ENCODE measurements around the gene MUC5B. TPM values are rescaled to one million over a fixed set of nuclear protein-coding genes. Genes with fewer than 3 reads are reported as not detected.

MUC5B gene
- total RNA-seq, 1 donor from 2014 or later: not detected

DNA sequence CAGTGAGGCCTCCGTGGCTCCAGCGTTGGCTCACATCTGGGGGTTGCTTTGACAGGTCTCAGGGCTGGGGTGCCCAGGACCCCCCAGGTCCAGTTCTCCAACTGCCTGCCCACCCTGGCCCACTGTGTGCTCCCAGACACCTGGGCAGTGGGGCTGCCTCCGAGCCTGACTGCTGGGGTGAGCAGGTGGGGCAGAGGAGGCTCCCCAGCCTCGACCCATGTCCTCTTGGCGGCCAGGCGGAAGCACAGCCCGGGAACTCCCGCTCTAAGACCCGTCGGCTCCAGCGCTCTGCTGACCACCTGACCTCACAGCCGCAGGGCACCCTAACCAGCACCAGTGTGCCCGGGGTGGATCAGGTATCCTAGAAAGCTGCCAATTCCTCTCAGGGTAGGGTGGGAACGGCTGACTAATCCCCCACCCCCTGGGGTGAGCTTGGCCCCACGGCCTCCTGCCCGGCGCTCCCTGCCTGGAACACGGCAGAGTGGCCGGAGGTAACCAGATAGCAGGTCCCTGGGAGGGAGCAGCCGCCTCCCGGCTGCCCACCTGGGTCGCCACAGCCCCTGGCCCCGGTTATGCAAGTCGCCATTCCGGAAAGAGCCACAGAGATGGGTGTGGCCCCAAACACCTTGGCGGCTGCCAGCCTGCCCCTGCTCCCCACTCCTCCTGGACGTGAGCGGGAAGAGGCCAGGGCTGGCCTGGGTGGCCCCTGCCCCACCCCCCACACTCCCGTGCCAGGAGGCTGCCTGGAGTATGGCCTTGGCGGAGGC, 19.2 kb upstream of the MUC5B start:
- Mint-ChIP-seq H3K4me1 (no peaks in the 10 kb centered on the region), H3K4me3 (no peak overlapping the region), H3K27me3 (ENCODE audit: insufficient read depth, low read depth) (no peaks in the 10 kb centered on the region), H3K27ac (no peak overlapping the region), H3K36me3 (no peaks in the 10 kb centered on the region), H3K9me3 (no peaks in the 10 kb centered on the region)
- peak overlapping the region; percentile 80 for H2AFZ ChIP-seq (replicated peaks)
- no peaks in the 10 kb centered on the region for H3K36me3 ChIP-seq
- no peak overlapping the region for H3K4me2 ChIP-seq
- no peaks in the 10 kb centered on the region for H3K27me3 ChIP-seq
- H3K4me3 ChIP-seq: no peak overlapping the region
- no peaks in the 10 kb centered on the region for H3K4me1 ChIP-seq
- no peak for DNase-seq (ENCODE audit: low spot score)
- no peaks in the 10 kb centered on the region for H3K79me2 ChIP-seq (ENCODE audit: low read depth)
- no peaks in the 10 kb centered on the region for H3K9me3 ChIP-seq (ENCODE audit: low read depth)
- H4K20me1 ChIP-seq (ENCODE audit: low read depth): no peaks in the 10 kb centered on the region
- no peaks in the 10 kb centered on the region for H3F3A ChIP-seq (ENCODE audit: low read depth)
- no peak overlapping the region for H3K9ac ChIP-seq
- TF ChIP-seq EZH2 (IDR thresholded peaks at IDR 0.05): no peak
- TF ChIP-seq EZH2phosphoT487 (IDR thresholded peaks at IDR 0.05): no peak
- TF ChIP-seq, protein P1, sequence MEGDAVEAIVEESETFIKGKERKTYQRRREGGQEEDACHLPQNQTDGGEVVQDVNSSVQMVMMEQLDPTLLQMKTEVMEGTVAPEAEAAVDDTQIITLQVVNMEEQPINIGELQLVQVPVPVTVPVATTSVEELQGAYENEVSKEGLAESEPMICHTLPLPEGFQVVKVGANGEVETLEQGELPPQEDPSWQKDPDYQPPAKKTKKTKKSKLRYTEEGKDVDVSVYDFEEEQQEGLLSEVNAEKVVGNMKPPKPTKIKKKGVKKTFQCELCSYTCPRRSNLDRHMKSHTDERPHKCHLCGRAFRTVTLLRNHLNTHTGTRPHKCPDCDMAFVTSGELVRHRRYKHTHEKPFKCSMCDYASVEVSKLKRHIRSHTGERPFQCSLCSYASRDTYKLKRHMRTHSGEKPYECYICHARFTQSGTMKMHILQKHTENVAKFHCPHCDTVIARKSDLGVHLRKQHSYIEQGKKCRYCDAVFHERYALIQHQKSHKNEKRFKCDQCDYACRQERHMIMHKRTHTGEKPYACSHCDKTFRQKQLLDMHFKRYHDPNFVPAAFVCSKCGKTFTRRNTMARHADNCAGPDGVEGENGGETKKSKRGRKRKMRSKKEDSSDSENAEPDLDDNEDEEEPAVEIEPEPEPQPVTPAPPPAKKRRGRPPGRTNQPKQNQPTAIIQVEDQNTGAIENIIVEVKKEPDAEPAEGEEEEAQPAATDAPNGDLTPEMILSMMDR (IDR thresholded peaks at IDR 0.05): no peak
- no peak overlapping the region for H3K27ac ChIP-seq

DNA sequence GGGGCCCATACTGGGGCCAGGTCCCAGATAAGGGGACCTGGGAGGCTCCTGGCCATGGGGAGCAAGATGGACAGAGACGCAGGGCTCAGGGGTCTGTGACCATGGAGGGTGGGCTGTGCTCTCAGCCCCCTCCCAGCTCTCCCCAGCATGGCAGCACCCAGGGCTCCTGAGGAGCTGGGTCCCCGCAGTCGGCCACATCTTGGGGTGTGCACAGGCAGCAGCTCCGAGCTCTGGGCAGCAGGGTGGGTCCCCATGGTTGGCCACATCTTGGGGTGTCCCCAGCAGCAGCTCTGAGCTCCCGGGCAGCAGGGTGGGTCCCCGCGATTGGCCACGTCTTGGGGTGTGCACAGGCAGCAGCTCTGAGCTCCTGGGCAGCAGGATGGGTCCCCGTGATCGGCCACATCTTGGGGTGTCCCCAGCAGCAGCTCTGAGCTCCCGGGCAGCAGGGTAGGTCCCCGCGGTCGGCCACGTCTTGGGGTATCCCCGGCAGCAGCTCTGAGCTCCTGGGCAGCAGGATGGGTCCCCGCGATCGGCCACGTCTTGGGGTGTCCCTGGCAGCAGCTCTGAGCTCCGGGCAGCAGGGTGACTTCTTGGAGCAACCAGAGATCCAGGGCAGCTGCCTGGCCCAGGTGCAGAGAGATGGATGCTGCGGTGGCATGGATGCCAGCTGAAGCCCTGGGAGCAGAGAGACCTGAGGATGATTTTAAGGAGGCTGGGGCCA, 18.3 kb upstream of the MUC5B start:
- H3K9me3 Mint-ChIP-seq: no peaks in the 10 kb centered on the region
- H3K27me3 ChIP-seq: no peaks in the 10 kb centered on the region
- peaks cover 3% of the 10 kb centered on the region for H3K27me3 Mint-ChIP-seq (ENCODE audit: insufficient read depth, low read depth)
- H3K9ac ChIP-seq: no peak overlapping the region
- H3K4me3 Mint-ChIP-seq: no peak overlapping the region
- H3K27ac ChIP-seq: no peak overlapping the region
- H3K9me3 ChIP-seq (ENCODE audit: low read depth): no peaks in the 10 kb centered on the region
- H3F3A ChIP-seq (ENCODE audit: low read depth): no peaks in the 10 kb centered on the region
- no peaks in the 10 kb centered on the region for H3K79me2 ChIP-seq (ENCODE audit: low read depth)
- H3K4me2 ChIP-seq: no peak overlapping the region
- no peak overlapping the region for H3K4me3 ChIP-seq
- no peak overlapping the region for H3K27ac Mint-ChIP-seq
- no peak overlapping the region for H2AFZ ChIP-seq (replicated peaks)
- no peak for DNase-seq (ENCODE audit: low spot score)
- no peaks in the 10 kb centered on the region for H3K36me3 ChIP-seq
- no peaks in the 10 kb centered on the region for H3K4me1 Mint-ChIP-seq
- H3K36me3 Mint-ChIP-seq: no peaks in the 10 kb centered on the region
- H3K4me1 ChIP-seq: no peaks in the 10 kb centered on the region
- no peaks in the 10 kb centered on the region for H4K20me1 ChIP-seq (ENCODE audit: low read depth)
- TF ChIP-seq EZH2 (IDR thresholded peaks at IDR 0.05) (no peak), EZH2phosphoT487 (IDR thresholded peaks at IDR 0.05) (no peak)
- TF ChIP-seq, protein P1 (IDR thresholded peaks at IDR 0.05): no peak

DNA sequence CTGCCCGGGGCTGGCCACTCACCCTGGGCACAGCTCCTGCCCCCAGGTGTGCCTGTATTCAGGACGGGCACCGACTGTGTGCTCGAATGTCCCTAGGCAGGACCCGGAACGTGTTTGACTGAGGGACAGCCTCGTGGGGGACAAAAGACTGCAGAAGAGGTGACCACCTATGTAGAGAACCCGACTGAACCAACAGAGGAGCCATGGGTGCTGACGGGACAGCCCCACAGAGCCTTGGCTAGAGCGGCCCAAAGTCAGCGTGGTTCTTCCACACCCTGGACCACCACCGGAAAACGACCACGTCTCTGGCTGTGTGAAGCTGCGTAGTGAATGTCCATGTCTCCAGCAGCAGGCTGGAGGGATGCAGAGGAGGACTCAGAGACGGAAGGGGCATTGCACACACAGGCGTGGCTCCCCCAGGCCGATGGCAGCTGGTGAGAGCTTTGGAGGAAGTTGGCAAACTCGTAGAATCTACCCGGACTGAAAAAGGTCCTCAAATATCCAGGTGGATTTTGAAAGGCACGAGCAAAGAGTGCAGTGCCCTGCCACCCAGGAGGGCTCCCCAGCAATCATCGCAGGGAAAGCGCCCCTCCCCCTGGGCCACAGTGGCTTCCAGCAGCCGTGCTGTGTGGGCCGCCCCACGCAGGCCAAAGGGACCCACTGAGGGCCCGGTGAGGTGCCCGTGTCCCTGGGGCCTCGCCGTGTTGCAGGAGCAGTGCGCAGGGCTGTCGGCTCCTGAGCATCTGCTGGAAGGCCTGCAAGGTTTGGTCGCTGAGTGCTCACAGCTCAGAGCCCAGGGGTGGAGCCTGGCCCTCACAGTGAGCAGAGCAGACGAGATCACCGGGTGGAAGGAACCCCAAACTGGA, 17.5 kb upstream of the MUC5B start:
- Mint-ChIP-seq H3K9me3 (peaks cover 5% of the 10 kb centered on the region), H3K4me1 (no peaks in the 10 kb centered on the region), H3K4me3 (no peak overlapping the region), H3K36me3 (no peaks in the 10 kb centered on the region), H3K27me3 (ENCODE audit: insufficient read depth, low read depth) (peaks cover 6% of the 10 kb centered on the region), H3K27ac (peak overlapping the region; percentile 86)
- Histone ChIP-seq H3K27me3 (no peaks in the 10 kb centered on the region), H3F3A (ENCODE audit: low read depth) (no peaks in the 10 kb centered on the region), H4K20me1 (ENCODE audit: low read depth) (no peaks in the 10 kb centered on the region), H3K4me2 (no peak overlapping the region), H3K79me2 (ENCODE audit: low read depth) (no peaks in the 10 kb centered on the region), H3K9ac (no peak overlapping the region), H3K4me1 (no peaks in the 10 kb centered on the region), H3K4me3 (no peak overlapping the region), H2AFZ (replicated peaks) (no peak overlapping the region), H3K9me3 (ENCODE audit: low read depth) (no peaks in the 10 kb centered on the region), H3K27ac (no peak overlapping the region), H3K36me3 (no peaks in the 10 kb centered on the region)
- DNase-seq (ENCODE audit: low spot score): no peak
- TF ChIP-seq EZH2 (IDR thresholded peaks at IDR 0.05) (no peak), EZH2phosphoT487 (IDR thresholded peaks at IDR 0.05) (no peak)
- TF ChIP-seq, protein P1 (IDR thresholded peaks at IDR 0.05): no peak

All from neural progenitor cell (in vitro differentiated cells).